ENCODE measurements around the gene CYTH4.
A peak's percentile ranks its signal among the peaks of the same experiment; 100 is the strongest.
"Not testable (repeated sequence)": the region's sequence is repeated elsewhere in the genome, so short reads cannot be mapped to it uniquely, and the experiment has no call there.

The CYTH4 gene

DNA sequence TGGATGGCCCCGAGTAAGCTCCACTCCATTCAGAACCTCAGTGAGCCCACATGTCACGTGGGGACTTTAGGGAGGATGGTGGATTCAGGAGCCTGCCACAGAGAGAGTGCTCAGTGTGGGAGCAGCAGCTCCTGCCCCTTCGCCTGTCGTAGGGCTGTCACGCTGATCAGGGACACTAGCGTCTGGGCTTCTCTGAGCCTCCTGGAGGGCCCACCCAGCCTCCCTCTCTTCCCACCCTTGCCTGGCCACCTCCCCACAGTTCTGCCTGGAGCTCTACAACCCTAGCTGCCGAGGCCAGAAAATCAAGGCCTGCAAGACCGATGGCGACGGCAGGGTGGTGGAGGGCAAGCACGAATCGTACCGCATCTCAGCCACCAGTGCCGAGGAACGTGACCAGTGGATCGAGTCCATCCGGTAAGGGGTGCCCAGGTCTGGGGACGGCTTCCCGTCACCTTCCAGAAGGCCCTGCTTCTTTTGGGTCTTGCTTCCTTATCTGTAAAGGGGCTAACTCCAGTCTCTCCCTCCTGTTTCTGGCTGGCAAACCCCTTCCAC lies 29.5 kb downstream of the CYTH4 start:
- no peak for DNase-seq

DNA sequence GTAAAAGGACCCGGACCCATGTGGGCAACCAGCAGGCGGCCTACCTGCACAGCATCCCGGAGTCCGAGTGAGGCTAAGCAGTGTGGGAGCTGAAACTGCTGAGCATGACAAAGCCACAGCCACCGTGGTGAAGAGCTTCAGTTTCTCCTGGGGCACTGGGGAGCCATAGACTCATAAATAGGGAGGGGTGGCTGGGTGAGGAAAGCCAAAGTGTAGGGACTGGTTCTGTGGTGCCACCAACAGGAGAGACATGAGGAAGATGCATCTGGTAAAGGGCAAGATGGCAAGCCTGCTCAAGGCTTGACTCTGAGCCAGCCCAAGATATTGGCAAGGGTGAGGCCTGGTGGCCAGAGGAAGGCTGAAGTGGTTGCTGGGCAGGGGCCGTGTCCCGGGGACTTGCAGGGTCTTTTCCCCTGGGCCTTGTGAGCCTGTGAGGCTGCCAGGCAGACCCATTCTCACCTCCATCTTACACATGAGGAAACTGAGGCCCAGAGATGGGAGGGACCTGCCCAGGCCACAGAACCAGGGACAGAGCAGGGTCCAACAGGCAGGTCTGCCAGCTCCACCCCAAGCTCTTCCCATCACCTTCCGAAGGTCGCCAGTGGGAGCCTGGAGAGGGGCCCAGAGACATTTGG lies 30.4 kb downstream of the CYTH4 start:
- DNase-seq = no peak

DNA sequence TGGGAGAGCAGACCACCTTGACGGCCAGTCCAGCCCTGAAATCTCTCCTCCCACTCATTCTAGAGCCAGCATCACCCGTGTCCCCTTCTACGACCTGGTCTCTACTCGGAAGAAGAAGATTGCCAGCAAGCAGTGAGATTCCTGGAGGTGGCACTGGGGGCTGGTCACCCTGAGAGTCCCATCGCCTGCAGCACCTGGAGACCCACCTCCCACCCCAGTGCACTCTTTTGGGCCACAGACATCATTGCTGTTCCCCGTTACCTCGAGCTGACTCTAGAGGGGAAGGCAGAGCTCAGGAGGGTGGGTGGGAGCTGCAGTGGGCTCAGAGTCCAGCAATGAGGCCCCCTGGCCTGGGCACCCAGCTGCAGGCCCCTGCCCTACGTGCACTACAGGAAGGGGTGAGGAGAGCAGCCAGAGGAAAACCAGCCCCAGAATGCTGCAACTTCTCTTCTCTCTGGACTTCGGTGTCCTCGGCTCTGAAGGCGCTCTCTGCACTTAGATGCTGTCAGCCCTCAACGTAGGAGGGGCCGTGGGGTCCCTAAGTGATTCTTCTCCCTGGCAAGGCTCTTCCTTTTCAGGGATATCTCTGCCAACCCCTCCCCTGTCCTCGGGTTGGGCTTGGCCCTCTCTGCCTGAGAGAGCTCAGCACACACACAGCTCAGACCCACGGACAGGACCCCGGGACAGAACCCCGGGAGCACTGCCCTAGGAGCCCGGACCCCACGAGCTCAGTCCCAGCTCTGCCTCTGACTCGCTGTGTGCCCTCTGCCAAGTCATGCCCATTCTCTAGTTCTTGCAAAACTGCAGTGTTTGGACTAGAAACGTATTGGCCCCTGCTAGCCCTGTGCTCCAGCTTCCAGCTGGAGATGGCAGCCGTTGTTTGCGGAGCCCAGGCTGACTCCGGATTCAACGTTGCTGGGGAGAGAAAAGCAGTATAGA lies 31.3 kb downstream of the CYTH4 start:
- DNase-seq = no peak

DNA sequence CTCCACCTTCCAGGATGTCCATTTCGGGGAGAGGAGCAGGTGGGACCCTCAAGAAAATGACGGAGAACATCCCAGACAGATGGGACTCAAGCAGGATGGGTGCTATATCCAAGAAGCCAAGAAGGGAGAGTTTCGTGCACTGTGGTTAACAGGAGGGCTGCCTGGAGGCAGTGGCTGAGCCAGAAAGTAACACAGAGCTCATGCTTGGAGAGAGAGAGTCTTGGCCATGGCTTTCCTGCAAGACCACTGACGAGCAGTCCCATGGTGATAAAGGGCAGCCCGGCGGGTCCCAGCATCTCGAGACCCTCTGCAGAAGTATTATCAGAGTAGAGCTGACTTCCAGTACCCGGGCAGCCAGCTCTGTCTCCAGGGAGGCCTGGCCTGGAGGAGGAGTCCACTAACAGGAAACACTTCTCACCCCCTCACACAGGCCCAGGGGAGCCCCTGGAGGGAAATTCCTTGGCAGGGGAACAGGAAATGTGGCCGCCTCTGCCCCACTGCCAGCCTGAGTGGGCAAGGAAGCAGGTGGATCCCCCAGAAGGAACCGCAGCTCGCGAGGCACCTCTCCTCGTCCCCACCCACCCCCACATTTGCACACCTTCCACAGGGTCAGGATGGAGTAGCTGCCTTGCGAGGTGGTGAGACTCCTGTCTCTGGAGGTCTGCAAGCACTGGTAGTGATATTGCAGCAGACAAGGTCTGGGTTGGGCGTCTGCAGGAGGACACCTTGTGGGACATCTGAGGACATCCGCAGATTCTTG lies 32.2 kb downstream of the CYTH4 start:
- no peak for DNase-seq

DNA sequence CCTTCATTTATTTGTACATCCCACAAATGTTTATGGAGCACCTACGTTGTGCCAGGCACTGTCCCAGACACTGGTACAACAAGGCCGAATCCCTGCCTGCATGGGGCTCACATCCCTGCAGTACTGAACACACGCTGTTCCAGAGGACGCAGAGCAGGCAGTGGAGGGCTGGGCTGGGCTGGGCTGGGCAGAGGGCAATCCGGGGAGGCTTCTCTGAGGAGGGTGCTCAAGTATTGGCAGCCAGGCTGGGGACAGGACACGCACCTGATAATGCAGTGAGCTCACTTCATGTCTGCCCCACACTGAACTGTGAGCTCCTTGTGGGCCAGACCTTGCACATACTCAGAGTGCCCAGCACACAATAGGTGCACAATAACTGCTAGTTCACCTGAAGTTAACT lies 34.1 kb downstream of the CYTH4 start:
- DNase-seq = no peak

DNA sequence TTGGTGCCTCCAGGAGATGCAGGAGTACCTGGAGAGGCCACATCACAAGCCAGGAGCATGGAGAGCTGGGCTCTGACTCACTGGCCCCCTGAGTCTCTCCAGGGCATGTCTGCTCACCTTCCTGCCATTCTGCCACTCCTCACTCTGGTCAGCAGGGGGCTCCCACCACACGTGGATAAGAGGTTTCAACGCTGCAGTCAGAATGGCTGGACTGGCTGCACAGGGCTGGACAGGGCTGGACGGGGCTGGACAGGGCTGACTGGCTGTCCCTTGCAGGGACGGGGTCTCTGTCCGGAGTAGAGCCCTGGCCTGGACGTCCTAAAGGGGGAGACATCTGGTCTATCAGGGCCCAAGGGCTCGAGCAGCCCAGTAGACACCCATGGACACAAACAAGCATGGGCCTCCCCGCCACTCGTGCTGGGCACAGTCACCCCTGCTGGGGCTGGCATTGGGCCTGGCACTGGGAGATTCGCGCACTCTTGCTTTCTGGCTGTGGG lies 34.6 kb downstream of the CYTH4 start:
- peak; percentile 9 for DNase-seq

DNA sequence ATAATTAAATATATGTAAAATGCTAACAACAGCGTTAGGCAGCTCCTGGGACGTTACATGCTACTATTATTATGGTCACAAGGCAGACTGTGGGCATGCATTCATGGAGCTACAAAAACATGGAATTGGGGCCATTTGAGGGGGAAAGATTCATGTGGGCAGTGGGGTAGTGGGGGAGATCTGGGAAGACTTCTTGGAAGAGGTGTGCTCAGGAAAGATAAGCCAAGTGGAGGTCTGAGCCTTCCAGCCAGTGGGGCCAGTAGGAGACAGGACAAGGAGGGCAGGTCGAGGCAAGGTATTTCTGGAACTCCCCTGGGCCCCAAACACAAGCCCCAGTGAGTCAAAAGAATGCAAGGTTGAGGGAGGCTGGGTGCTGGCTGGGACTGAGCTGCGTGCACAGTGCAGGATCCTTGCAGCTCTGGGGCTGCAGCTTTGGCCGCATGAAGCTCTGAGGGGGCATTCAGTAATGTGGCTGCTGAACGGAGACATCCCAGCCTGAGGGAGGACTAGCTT lies 35.4 kb downstream of the CYTH4 start:
- DNase-seq = no peak

DNA sequence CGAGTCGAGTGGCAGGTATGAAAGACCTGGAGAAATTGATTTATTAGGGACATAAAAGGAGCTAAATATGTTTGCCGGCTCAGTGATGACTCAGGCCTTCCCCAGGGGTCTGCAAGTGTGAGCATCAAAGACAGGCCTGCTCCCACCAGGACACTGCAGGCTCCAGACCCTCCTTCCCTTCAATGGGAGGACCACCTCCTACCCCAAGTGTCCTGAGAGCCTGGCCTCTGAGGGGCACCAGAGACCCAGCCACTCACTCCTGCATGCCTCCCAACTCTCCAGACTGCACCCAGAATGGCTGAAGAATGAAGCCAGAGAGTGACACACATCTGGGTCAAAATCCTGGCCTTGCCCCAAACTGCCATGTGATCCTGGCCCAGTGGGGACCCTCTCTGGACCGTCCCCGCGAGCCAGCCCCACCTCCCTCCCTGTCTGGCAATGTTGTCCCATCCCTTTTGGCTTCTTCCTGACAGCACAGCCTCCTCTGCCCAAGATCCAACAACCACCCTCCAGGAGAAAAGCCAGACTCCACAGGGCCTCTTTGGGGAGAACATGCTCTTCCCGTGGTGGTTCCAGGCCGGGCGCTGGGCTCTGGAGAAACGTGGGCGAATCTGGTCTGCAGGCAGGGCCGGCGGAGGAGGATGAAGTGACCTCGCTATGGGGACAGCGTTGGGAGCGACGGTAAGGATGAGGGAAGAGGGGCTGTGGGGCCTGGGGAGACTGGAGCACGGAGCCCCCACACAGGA lies 36.2 kb downstream of the CYTH4 start:
- no peak for DNase-seq

DNA sequence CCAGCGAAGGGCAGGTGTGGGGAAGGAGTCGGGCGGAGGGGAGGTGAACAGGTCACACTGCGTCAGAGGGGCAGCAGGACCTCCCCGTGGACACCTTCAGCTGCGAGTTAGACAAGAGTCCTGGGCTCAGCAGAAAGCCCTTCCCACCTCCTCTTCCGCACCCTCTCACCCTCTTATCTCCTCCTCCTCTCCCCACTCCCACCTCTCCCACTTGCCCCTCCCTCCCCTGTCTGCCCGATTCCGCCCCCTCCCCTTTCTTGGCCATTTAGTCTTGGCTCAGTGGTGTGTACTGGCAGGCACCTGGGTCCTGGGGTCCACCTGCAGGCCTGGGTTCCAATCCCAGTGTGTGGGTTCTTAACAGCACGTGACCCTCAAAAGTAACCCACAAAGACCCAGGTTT lies 37.2 kb downstream of the CYTH4 start:
- DNase-seq = no peak

DNA sequence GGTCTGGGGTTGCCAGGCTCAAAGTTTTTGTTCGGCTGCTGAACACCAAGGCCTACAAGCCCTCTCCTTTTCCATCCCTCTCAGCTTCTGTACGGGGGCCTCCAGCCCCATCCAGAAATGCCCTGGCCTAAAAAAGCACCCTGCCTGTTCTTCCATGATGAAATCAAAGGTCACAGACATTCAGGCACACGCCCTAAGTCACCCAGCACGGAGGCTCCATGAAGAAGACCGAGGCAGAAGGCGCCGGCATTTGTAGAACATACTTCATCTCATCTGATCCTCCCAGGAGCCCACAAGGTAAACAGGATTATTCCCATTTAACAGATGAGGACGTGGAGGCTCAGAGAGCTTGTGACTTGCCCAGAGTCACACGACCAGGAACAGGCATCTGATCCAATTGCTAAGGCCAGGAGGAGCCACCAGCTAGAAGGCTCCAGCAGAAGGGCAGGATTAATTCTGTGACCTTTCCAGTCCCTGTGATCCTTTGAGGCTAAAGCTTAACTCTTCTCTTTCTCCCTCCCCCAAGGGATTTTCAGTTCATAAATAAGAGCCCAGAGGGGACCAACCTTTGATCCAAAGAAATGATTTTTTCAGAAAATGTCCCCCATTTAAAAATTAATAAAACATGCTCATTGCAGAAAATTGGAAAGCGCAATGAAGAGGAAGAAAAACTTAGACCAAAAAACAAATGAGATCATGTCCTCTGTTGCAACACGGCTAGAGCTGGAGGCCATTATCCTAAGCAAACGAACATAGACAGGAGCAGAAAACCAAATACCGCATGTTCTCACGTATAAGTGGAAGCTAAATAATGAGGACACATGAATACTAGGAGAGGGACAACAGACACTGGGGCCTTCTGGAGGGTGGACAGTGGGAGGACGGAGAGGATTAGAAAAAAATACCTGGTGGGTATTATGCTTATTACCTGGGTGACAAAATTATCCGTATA lies 38.7 kb downstream of the CYTH4 start:
- no peak for DNase-seq

DNA sequence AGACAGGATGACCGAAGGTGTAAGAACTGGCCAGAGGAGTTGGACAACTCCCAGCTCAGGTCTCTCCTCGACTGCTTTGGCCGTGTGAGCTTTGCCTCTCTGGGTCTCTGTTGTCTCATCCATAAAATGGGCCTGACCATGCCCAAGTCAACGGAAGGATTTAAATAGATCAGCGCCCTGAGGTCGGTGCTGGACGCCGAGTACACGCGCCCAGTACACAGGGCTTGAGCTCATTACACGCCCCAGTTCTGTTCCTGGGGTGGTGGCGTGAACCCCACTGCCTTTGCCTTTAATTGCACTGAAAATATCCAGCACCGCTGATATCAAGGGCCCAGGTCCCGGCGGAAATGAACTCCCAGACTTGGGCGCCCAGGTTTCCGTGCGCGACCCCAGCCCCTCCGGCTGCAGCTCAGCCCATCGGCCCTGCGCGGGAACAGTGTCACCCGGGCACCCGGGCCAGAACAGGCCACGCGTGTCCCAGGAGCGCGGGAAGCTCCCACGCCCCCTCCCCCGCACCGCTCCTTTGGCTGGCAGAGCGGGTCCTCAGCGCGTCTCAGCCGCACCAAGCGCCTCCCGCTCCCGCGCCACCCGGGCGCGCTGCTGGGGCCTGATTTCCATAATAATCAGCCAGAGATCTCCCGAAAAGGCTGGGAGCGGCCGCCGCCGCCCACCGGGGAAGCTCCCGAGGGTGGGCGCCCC lies 42.2 kb downstream of the CYTH4 start:
- no peak for DNase-seq

DNA sequence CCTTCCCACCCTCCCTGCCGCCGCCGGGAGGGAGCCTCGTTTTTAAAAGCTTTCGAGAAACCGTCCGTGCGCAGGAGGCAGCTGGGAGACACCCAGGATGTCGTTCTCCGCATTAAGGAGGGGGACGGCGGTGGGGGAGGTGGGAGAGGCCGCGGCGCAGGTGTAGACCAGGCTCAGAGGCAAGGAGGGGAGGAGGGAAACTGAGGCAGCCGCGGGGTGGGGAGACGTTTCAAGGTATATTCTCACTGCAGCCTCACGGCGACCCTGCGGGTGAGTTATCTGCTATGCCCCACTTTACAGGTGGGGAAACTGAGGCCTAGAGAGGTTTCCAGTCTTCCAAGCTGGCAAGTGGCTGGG lies 42.7 kb downstream of the CYTH4 start:
- DNase-seq = no peak

DNA sequence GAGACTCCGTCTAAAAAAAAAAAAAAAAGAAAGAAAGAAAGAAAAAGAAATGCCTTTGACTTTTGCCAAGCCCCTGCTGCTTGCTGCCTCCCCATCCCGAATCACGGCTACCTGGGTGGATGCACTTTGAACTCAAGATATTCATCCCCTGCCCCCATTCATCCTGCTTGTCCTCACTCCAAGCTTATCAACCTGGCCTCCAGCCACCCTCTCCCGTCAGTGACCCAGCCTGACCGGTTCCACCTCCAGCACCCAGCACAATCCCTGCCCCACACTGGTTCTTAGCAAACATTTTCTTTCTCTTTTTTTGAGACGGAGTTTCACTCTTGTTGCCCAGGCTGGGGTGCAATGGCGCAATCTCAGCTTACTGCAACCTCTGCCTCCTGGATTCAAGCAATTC lies 44.4 kb downstream of the CYTH4 start:
- no peak for DNase-seq

DNA sequence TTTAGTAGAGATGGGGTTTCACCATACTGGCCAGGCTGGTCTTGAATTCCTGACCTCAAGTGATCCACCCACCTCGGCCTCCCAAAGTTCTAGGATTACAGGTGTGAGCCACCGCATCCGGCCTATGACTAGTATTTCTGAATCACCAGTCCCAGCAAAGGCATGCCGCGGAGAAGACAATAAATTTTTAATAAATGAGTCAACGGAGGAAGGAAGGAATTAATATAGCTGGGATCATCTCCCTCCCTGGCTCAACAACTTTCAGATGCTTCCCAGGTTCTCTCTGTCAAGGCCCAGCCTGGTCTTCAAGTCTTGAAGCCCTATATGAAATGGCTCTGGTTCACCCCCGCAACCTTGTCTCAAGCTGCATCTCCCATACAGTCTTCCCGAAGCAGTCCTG lies 45.7 kb downstream of the CYTH4 start:
- DNase-seq = no peak

DNA sequence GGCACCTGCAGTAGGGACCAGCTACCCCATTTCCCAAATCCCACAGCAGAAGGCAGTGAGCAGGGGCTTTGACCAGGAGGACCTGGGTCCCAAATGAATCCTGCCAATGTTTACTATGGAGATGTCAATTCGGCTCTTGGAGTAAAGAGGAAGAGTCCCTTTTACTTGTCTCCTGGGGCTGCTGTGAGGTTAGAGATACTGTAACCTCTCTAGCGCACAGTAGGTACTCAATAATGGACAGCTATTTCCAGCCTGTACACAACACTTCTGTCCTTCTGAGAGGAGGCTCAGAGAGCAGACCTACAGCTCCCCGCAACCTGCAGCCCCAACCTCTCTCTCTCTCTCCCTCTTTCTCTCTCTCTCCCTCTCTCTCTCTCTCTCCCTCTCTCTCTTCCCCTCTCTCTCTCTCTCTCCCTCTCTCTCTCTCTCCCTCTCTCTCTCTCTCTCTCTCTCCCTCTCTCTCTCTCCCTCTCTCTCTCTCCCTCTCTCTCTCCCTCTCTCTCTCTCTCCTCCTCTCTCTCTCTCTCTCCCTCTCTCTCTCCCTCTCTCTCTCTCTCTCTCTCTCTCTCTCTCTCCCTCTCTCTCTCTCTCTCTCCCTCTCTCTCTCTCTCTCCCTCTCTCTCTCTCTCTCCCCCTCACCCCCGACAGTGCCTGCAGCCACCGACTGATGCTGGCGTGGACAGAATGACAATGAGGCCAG lies 46.4 kb downstream of the CYTH4 start:
- not testable (repeated sequence) for DNase-seq

DNA sequence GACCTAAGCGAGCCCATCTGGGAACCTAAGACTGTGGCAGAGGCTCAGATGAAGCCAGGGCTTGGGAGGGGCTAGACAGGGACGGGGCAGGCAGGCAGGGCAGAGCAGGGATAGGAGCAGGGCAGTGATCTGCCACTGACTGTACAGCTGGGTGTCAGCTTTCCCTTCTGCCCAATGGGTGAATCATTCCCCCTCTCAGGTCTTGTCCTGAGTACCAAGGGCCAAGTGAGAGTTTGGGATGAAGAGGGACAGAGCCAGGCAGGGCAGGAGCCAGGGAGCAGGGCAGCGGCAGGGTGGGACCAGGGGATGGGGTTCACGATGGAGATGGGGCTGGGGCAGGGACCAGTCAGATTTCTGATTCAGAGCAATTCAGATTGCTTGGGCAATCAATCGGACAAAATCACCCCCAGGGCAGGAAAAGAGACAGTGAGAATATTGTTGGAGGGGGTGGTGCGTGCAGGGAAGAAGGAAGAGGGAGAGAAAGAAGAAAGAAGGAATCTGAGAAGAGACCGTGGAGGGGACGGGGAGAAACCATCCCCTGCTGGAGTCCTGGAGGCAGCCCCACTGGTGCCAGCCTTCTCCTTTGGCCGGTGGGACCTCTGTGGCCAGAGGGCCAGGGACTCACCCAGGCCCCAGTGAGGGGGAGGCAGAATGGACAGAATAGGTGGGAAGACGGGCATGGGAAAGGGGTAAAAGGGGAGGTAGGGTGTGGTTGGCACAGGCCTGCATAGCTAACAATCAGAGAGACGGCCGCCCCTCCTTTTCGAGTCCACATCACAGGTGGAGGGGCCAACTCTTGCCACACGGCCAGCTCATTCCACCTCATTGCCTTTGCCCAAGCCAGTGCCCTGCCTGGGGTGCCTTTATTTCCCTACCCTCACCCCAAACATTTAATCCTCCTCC lies 47.2 kb downstream of the CYTH4 start:
- DNase-seq = no peak

DNA sequence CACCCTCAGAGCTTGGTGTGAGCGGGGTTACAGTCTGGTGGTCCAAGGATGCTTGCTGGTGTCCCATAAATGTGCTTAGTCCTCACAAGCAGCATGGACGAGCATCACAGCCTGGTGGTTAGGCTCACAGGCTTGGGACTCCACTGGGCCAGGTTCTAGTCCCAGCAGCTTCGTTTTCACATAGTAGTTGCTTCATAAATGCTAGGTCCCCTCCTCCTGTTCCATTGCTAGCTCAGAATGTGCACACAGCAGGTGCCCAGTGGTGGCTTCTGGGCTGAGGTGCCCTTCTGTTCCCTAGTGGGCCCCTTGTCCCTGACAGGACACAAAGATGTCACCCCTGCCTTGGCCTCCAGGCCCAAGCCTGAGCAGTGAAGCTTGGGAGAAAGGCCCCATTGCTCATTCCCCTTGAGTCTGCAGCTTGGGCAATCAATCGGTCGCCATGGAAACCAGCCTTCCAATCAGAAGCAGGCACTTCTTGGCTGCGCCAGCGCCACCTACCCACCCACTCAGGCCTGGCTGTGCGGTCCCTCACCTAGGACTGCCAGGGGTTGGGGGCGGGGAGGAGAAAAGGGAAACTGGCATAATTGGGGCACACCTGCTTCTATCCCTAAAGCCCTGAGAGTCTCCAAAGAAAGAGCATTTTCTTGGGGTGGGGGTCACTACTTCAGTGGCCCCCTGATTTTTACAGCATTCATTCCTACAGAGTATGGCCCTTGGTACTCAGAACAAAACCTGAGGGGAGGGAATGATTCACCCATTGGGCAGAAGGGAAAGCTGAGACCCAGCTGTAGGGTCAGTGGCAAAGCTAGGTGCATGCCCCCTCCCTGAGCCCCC lies 48.1 kb downstream of the CYTH4 start:
- no peak for DNase-seq

DNA sequence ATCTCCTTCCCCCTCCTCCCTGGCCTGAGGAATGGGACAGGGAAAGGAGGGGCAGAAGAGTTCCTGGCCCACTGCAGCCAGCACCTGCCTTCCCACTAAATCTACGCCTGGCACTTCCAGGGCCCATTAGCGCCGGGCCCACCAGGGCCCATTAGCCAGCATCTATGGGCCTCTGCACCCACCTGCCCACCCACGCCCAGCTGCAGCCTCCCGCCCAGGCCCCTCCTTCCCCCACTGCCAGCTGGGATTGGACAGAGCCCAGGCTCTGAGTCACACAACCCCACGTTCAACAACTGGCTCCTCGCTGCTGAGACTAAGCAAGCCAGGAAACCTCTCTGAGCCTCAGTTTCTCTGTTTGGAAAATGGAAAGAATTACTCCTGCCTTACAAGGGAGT lies 48.7 kb downstream of the CYTH4 start:
- DNase-seq = no peak
